Skeletal muscle cell (primary cell): ENCODE measurements around the gene ZNF555.

ENCODE experiments used
- DNase-seq: peaks from one replicate; pipeline ENCODE4 v3.0.0-alpha.2; 2010; ENCODE audit warnings: low read depth
- H3K4me3 ChIP-seq: 2 replicates; pipeline ENCODE4 v1.5.1; 2011; ENCODE audit warnings: low read depth, mild to moderate bottlenecking, control low read depth, low read length, moderate library complexity

The ZNF555 gene

DNA sequence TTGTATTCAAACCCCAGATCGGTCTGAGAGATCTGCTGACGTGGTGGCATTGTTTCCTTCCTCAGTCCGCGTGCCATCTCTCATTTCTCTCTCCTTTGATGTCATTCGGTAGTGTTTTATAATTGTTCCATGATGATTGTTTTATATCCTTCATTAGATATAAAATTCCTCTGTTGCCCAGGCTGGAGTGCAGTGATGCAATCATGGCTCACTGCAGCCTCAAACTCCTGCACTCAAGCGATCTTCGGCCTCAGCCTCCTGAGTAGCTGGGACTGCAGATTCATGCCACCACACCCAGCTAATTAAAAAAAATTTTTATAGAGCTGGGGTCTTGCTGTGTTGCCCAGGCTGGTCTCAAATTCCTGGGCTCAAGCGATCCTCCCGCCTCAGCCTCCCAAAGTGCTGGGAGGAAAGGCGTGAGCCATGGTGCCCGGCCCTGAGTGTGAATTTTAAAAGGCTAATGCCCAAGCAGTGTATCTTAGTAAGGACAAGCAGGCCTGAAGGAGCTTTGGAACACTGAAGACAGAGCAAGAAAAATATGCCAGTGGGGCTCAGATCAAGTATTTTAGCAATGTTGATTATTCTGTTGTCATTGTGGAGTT lies 64.7 kb downstream of the ZNF555 start:
- H3K4me3 ChIP-seq: no peak overlapping the region
- DNase-seq: no peak

DNA sequence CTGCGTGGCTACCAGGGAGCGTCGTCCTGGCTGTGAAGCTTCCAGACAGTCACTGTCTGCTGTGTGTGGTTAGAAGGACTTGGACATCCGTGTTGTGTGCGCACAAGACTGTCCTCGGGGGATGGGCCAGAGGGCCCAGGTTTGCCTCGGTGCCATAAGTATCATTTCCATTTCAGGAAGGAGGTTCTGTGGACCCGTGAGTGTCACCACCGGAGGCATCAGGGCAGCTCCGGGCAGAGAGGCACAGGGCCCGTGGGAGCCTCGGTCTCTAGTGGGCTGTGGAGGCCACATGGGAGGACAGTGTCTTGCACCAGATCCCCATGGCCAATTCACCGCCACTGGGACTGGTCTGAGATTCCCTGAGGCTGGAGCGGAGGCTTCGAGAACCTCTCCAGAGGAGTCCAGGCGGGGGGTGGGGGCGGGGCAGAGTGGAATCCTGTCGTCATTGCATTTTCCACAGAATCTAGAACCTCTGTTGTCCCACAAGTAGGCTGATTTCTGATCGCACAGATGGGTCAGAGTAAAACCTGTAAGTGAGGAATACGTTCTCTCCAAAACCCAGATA lies 65.4 kb downstream of the ZNF555 start:
- no peak overlapping the region for H3K4me3 ChIP-seq
- no peak for DNase-seq
